Pulmonary artery endothelial cell (primary cell): ENCODE measurements around the gene TBC1D9. TPM values are rescaled to one million over a fixed set of nuclear protein-coding genes. Genes with fewer than 3 reads are reported as not detected.
"Not testable (repeated sequence)": the region's sequence is repeated elsewhere in the genome, so short reads cannot be mapped to it uniquely, and the experiment has no call there.

Source experiments
- DNase-seq: peaks from one replicate; pipeline ENCODE4 v3.0.0-alpha.2; 2011; ENCODE audit warnings: low read depth, low spot score
- total RNA-seq: library from RNA; depleted of rRNA; stranded (reverse); fragments of >200 nt; gene quantifications from 2 replicates; pipeline ENCODE4 v1.2.3, GENCODE V29; 2014

TBC1D9 gene
- total RNA-seq = 61.5 and 75.9 TPM in 2 replicates

DNA sequence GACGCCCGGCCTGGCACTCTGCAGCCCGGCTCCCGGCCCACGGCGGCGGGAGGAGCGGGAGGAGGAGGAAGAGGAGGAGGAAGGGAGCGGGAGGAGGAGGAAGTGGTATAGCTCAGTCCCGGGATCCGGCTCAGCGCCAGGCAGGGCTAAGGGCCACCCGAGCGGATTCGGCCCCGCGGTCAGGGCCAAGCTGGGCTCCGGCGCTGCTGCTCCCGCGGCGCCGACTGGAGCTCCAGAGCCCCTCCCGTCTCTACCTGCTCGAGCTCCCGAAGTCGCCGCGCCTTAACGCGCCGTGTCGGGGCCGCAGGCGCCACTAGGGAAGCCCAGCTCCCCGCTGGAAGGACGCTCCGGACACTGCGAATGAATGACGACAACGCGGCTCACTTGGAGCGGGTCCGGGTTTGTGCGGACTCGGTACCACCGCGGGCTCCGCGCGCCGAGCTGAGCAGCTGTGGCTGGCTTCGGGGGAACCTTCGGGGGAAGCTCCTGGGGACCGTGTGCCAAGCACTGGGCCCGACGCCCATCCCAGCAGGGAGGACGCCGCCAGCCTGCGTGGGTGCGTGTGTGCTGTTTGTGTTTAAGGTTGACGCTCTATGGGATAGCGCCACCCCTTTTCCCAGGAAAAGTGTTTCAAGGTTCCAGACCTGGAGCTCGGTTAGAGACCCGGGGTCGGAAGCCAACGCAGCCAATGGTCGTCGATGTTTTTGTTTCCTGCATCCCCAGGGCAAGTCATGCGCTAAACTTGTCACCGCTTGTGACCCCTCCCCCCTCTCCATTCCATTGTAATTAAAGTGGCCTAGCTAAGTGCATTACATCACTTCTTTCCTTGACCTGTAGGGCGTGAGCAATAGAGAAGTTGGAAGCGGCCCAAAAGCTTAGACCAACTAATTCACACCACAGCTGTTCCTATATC lies at the start of gene TBC1D9:
Gene TBC1D9, minus strand, starts transcription at position 67 of the 913 bp plus-strand sequence. CDS start 340 bp downstream, outside the sequence.
- peak; percentile 93 for DNase-seq

DNA sequence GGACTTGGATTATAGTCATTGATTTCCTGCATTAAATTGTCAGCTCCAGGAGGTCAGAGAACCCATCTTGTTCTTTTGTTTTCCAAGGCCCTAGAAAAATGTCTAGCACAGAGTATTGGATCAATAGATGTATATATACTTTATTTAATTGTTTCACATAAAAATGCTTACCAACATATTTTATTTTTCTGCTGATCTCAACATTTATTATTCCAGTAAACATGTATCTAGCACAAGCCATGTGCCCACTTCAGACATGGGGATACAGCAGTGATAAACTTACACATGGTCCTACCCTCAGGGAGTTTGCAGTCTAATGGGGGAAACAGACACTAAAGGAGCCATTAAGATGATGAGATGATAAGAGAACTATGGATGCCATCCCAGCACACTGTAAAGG lies 49.1 kb upstream of the TBC1D9 start:
- no peak for DNase-seq

DNA sequence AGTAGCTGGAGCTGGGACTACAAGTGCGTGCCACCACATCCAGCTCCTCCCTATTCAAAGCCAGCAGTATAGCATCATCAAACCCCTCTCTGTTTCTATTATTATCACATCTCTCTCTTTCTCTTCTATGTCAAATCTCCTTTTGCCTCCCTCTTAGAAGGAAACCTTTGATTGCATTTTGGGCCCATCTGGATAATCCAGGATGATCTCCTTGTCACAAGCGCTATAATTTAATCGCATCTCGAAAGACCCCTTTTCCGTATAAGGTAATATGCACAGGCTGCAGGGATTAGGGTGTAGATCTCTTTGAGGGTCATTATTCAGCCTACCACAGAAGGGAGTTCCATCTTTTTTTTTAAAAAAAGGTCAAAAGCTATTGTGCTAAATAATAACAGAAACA lies 46.4 kb upstream of the TBC1D9 start:
- DNase-seq = no peak

DNA sequence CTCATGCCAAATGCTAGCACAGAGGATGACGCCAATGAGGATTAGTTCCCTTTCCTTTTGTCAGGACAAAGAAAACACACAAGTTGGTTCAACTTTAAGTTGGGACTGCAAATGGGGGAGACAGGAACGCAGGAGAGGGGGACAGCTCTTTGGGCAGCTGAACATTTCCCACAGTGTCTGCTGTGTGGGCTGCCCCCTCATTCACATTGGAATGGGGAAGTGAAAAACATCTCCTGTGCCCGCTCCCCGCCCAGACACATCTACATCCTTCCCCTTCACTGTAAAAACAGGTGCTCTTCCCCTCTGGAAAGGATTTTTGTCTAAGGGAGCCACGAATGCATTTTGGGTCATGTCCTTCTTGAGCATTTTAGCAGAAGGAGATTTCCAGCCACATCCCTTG lies 44.5 kb upstream of the TBC1D9 start:
- DNase-seq = no peak

DNA sequence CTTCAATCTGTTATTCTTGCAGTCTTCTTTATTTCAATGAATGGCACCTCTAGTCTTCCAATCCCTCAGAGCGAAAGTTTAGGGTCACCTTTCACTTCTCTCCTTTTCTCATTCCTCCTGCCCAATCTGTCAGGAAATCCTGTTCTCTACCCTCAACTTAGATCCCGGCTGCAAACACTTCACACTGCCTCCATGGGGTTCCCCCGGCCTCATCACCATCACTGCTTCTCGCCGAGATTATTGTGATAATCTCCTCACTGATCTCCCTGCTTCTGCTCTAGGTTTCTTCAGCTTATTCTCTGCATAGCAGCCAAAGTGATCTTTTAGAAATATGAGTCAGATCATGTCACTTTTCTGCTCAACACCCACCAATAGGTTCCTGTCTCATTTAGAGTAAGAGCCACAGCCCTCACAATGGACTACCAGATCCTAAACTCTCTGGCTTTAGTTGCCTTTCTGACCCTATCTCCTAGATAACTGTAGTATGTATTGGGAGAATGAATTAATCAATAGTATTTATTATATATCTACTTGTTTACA lies 43.6 kb upstream of the TBC1D9 start:
- DNase-seq = no peak

DNA sequence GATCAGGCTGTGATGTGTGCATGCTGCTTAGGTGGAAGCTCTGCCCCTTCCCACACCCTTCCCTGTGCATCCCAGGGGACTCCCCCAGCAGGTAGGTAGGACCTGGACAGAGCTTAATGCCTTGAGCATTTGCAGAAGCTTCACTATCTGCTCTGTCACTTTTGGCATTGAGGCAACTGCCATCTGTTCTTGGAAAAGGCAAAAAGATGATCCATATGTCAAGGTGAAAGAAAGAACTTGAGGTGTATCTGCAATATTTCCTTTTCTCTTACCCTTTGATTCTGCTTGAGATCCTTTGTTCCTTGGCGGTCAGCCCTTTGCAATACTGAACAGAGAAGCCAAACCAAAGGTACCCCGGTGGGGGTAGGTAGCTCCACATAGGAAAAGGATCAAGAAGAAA lies 37.1 kb upstream of the TBC1D9 start:
- DNase-seq = no peak

DNA sequence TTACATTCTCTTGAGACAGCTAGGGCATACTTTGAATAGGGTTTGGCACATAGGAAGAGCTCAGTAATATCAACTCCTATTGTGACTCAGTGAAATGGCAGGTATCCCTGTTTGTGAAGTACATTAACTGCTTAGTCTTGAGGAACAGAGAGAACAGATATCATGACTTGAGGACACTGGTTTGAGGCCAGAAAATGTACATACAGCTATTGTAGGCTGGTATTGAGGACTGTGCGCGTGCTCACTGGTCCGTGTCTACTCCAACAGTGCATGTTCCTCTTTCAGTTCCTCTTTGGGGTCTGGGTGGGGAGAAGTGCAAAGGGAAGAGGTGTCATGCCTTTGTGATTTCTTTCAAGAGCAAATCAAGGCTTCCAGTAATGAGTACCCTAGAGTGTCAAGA lies 34.6 kb upstream of the TBC1D9 start:
- DNase-seq = no peak

DNA sequence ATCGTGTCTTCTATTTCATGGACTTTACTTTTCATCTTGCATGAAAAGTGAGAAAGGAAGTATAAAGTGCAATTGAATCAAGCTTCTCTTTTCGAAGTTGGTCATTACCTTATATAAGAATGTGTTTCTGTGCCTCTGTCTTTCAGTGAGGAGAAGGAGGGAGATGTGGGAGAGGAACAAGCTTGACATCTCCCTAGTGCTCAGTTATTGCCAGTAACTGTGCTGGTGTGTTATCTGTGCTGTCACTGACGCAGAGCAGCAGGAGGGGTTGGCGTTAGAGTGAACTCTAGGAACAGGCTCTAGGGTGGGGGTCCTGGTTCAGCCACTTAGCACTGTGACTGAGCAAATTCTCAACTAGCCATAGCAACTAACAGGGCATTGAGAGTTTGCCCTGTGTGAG lies 34.0 kb upstream of the TBC1D9 start:
- DNase-seq = no peak

DNA sequence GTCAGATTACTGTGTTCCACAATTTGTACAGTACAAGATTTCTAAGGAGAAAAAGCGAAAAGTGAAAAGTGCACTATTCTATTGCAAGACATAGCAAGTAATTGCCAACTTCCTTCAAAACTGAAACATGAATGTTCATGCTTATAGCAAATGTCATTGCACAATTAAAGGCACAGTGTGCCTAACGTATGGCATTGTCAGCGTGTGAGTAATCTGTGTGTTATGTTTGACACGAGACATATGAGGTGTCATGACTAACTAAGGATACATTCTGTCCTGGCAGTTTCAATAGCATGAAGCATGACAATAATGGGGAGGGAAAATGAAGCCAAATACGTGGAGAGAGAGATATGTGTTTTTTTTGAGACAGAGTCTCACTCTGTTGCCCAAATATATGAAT lies 33.6 kb upstream of the TBC1D9 start:
- DNase-seq = no peak

DNA sequence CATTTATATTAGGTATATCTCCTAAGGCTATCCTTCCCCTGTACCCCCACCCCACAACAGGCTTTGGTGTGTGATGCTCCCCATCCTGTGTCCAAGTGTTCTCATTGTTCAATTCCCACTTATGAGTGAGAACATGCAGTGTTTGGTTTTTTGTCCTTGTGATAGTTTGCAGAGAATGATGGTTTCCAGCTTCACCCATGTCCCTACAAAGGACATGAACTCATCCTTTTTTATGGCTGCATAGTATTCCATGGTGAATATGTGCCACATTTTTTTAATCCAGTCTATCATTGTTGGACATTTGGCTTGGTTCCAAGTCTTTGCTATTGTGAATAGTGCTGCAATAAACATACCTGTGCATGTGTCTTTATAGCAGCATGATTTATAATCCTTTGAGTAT lies 26.6 kb upstream of the TBC1D9 start:
- not testable (repeated sequence) for DNase-seq

DNA sequence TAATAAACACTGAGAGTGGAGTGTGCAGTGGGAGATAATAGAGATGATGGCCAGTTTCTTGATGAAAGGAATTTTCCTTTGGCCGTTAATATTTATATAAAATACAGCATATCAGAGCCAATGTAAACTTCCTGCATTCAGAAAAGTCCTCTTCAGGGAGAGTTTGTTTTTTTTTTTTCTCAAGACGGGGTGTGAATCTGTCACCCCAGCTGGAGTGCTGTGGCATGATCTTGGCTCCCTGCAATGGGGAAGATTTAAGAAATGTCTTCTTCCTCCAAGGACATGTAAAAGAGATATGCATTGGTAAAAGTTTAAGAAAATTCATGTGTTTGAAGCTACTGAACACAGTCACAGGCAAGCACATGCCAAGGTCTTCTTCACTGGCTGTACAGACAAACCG lies 25.4 kb upstream of the TBC1D9 start:
- no peak for DNase-seq

DNA sequence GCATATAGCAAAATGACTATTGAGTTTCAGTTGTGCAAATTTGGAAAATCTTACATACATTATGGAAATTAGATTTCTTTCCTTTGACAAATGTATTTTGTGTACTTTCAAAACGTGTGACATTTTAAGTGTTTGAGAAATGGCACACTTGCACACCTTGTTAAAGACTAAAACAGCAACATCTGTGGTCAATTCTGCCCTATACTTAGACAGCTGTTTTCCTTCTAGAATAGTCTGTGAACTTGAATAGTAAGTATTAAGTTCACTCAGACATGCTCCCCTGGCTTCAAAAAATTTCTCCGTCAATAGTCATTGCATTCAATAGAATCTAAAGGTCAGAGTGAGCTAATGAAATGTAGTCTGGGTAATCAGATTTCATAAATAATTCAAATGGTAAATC lies 21.7 kb upstream of the TBC1D9 start:
- DNase-seq = no peak

DNA sequence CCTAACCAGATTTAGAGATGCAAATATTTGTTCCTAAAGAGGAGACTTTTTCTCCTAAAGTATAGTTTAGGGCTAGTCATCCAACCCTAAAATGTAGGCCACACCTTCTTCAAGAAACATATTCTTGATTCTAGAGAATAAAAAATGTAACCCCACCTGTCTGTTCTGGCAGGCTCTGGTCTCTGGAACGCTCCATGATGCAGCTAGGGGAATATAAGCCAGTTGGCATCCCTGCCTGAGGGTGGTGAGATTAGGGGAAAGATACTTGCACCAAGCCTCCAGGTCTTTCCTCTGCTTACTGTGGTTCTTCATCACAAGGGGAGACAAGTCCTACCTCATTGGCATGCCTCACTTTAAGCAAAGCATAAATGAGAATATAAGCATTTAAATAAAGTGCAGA lies 21.2 kb upstream of the TBC1D9 start:
- DNase-seq = no peak

DNA sequence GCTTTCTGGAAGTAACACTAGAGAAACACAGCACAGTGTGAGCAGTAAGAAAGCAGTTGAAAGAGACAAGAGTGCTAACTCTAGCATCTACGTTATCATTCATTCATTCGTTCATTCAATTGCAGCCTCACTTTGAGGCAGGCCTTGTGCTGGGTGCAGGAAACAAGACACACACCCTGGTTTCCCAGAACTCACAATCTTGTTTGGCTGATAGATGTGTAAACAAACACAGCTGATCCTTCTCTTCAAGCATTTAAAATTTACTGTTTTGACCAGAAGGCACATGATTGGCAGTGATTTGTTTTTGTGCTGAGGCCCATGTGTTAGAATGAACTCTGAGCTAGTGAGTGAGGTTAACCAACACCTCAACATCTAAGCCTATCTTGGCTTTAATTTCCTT lies 20.4 kb upstream of the TBC1D9 start:
- no peak for DNase-seq

DNA sequence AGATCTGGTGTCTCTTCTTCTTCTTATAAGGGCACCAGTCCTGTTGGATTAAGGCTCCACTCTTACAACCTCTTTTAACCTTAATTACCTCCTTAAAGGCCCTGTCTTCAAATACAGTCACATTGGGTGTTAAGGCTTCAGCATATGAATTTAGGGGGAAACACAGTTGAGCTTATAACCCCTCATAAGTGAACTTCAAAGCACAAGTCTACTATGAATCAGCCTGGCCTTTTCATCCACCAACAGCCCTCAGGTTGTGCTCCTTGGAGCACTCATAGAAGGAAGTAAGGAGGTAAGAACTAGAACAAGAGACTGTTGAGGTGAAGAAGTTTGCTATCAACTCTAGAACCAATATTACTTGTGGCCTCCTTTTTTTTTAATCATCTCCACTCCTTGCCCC lies 18.8 kb upstream of the TBC1D9 start:
- no peak for DNase-seq

DNA sequence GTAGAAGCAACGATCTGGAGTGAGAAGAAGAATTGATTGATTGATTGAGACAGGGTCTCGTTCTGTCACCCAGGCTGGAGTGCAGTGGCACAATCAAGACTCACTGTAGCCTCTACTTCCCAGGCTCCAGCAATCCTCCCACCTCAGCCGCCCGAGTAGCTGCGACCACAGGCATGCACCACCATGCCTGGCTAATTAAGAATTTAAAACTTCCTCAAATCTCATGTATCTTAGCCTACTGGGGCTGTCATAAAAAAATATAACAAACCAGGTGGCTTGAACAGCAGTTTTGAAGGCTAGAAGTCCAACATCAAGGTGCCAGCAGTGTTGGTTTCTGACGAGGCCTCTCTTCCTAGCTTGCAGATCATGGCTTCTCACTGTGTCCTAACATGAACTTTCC lies 18.3 kb upstream of the TBC1D9 start:
- DNase-seq = no peak

DNA sequence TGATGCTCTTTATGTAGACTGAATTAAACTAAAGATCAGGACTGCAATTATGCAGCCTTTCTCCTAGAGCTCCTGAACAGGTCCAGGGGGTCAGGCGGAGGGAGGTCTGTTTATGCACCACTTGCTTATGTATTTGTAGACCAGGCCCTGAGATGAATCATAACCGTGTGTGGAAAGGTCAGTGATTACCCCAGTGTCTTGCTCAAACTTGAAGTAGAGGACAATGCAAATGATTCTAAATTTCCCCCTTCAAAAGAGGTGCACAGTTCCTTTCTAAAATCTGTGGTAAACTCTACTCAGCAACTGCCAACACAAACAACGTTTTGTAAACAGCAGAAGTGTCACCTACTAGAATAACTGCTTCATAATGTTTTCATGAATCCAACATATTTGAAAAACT lies 13.0 kb upstream of the TBC1D9 start:
- no peak for DNase-seq

DNA sequence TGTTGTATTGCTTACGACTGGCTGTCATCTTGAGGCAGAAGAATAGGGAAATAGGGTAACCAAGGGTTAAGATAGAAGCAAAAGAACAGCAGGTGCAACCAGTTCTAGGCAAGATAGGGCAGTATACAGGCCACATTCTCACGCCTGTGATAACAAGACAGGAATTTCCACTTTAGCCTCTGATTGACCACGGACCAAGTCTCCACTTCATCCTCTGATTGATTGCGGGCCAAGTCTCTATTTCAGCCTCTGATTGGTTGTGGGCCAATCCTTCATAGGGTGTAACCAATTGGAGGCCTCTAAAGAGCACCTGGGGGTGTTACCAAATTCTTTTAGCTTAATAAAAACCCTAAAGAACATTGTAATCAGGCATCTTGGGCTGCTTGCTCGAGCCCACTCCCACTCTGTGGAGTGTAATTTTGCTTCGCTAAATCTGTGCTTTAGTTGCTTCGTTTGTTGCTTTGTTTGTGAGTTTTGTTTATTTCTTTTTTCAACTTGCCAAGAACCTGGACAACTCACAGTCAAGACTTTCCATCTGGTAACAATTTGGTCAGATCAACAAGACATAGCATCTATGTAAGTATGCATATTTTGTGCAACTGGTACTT lies 8.7 kb upstream of the TBC1D9 start:
- no peak for DNase-seq

DNA sequence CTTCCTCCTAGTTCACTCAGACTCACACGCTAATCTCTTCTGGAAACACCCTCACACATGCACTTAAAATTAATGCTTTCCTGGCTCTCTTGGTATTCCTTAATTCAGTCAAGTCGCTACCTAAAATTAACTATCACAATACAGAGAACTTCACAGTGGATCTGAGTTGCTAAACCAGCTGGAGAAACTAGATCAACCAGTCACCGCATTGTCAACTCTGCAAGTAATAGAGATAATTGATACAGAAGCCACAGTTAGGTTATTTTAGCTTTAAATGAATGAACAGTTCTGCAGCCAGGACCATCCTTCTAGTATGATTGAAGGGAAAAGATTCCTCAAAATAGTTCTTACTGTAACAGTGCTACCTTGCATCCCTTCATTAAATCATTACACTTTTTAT lies 6.0 kb upstream of the TBC1D9 start:
- DNase-seq = no peak

DNA sequence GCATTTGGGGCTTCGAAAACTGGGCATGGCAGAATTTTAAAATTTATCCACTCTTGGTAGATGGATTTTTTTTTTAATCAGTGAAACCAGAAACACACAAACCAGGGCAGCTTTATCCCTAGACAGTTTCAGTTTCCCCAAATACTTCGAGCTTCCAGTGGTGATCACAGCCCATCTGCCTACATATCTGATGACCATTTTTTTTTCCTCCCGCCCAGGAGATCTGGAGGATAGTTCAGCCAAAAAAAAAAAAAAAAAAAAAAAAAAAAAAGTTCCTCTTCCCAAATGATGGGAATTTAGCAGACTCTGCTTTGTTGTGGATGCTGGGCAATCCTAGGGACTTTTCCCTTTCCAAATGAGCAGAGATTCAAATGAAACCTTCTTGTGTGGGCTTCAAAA lies 1.0 kb upstream of the TBC1D9 start:
- no peak for DNase-seq

DNA sequence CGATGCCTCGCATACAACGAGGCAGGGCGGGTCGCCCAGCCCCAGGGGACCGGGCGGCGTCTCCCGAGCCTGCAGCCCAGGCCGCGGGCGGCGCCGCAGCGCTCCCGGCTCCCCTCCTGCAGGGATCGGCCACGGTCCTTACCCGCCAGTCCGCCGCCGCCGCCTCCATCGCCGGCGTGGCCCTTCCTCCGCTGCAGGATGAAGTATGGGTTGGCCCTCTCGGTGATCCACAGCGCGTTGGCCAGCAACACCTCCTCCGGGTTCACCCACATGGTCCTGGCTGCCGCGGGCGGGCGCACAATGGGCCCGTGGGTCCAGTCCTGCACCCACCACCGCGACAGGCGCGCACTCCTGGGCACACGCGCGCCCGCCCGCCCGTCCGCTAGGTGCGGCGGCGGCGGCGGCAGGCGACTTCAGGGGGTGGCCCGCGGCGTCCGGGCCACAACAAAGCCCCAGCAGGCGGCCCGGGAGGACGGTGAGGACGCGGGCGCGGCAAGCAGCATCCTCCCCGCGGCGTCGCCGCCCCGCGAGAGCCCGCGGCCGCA lies 339 bp downstream of the TBC1D9 start:
- DNase-seq = no peak
